K562 (cell line): ENCODE data around the gene RNF115. TPM values are rescaled to one million over a fixed set of nuclear protein-coding genes. Genes with fewer than 3 reads are reported as not detected.

Experiments used
- CXXC5 ChIP-seq: fragments of 250-450 bp; sonication (Bioruptor Pico); IDR thresholded peaks from 2 replicates; pipeline ENCODE4 v1.8.0; 2022; ENCODE audit warnings: inconsistent platforms, mild to moderate bottlenecking, moderate library complexity
- HMG20B ChIP-seq: fragments of 250-450 bp; sonication (Bioruptor Pico); IDR thresholded peaks from 2 replicates; pipeline ENCODE4 v1.5.0; 2021; ENCODE audit warnings: mild to moderate bottlenecking
- JUND ChIP-seq, 2 experiments: IDR thresholded peaks; 2 replicates in 1 of 2; 3 replicates in 1 of 2; pipeline ENCODE4 v1.6.1; 2011; ENCODE audit warnings: borderline replicate concordance in 2 of 2, low read depth in 2 of 2, low read length in 2 of 2, improper control_type of control experiment in 1 of 2, missing biosample characterization in 1 of 2, missing genetic modification characterization in 1 of 2, missing genetic modification reagents in 1 of 2
- MCM3 ChIP-seq: fragments of 450-650 bp; IDR thresholded peaks from 2 replicates; pipeline ENCODE4 v1.6.1; 2016
- NFYB ChIP-seq: IDR thresholded peaks from 2 replicates; pipeline ENCODE4 v1.6.1; 2011; ENCODE audit warnings: mild to moderate bottlenecking, moderate library complexity; ENCODE audit not compliant: insufficient read length; ENCODE audit errors: extremely low read depth
- NR4A1 ChIP-seq, 2 experiments: fragments of 250-450 bp in 1 of 2; fragments of 450-650 bp in 1 of 2; sonication (Bioruptor Pico) in 1 of 2; IDR thresholded peaks; 2 replicates each; pipeline versions ENCODE4 v1.4.0 to v1.6.1; 2016 to 2020; ENCODE audit warnings: mild to moderate bottlenecking in 2 of 2, missing compliant biosample characterization in 1 of 2, missing genetic modification characterization in 1 of 2, moderate library complexity in 1 of 2
- TAF1 ChIP-seq: IDR thresholded peaks from 2 replicates; pipeline ENCODE4 v1.6.1; 2011; ENCODE audit warnings: mild to moderate bottlenecking, low read length, moderate library complexity; ENCODE audit not compliant: insufficient read depth, control insufficient read depth, severe bottlenecking; ENCODE audit errors: extremely low read depth
- ZNF778 ChIP-seq: fragments of 450-650 bp; formaldehyde crosslinking; IDR thresholded peaks from 2 replicates; pipeline ENCODE4 v1.4.0; 2020; ENCODE audit warnings: mild to moderate bottlenecking, moderate library complexity
- ZNF830 ChIP-seq: fragments of 250-450 bp; sonication (Bioruptor Pico); IDR thresholded peaks from 2 replicates; pipeline ENCODE4 v1.5.0; 2021; ENCODE audit warnings: mild to moderate bottlenecking
- ZZZ3 ChIP-seq: fragments of 450-650 bp; IDR thresholded peaks from 2 replicates; pipeline ENCODE4 v1.6.1; 2016; ENCODE audit warnings: antibody characterized with exemption, mild to moderate bottlenecking, moderate library complexity
- polyA plus RNA-seq, 8 experiments: library from polyadenylated mRNA; depleted of rRNA in 4 of 8; stranded (reverse) in 5 of 8; unstranded in 3 of 8; fragments of >200 nt; fragmentation: Nextera tagmentation in 2 of 8; fragmentation: Illumina TruSeq in 1 of 8; extraction: Ambion mirVana in 2 of 8; extraction: Trizol in 1 of 8; gene quantifications; 2 replicates each; pipeline versions ENCODE4 v1.2.1 to v1.2.3, GENCODE V29; 2011 to 2014; ENCODE audit warnings: inconsistent platforms in 1 of 8, missing spikeins in 1 of 8
- total RNA-seq, 7 experiments: library from RNA; depleted of rRNA in 6 of 7; stranded (reverse); fragments of >200 nt in 6 of 7; fragmentation: Illumina TruSeq in 2 of 7; extraction: Trizol in 2 of 7; gene quantifications; 2 replicates each; pipeline versions ENCODE4 v1.2.1 to v1.2.3, GENCODE V29; 2011 to 2021; ENCODE audit warnings: low replicate concordance in 1 of 7
- TF ChIP-seq, protein P1 (sequence below): fragments of 450-650 bp; formaldehyde crosslinking; conservative IDR thresholded peaks from 2 replicates; pipeline ENCODE4 v1.4.0; 2022; ENCODE audit warnings: mild to moderate bottlenecking, missing genetic modification characterization
- TF ChIP-seq, protein P2 (sequence below): fragments of 450-650 bp; formaldehyde crosslinking; IDR thresholded peaks from 2 replicates; pipeline ENCODE4 v1.4.0; 2020; ENCODE audit warnings: mild to moderate bottlenecking, moderate library complexity
- TF ChIP-seq, protein P3 (sequence below), 2 experiments: fragments of 450-650 bp; IDR thresholded peaks; 2 replicates each; pipeline ENCODE4 v1.6.1; 2018; ENCODE audit warnings: mild to moderate bottlenecking in 2 of 2, low read depth in 1 of 2; ENCODE audit not compliant: partially characterized antibody in 2 of 2
- TF ChIP-seq, protein P4 (sequence below): fragments of 200-800 bp; sonication (Bioruptor generic); IDR thresholded peaks from 2 replicates; pipeline ENCODE4 v1.6.1; 2017; ENCODE audit warnings: missing genetic modification characterization, missing compliant biosample characterization
- TF ChIP-seq, protein P5 (sequence below): fragments of 450-650 bp; IDR thresholded peaks from 2 replicates; pipeline ENCODE4 v1.6.1; 2016; ENCODE audit warnings: antibody characterized with exemption

The RNF115 gene
- total and polyA plus RNA-seq, 9 of the 15 experiments (the other 6 are each of a cell fraction or from before 2014, with no cell fraction given), result 1.9 to 14.3 (median 9.5) TPM

DNA sequence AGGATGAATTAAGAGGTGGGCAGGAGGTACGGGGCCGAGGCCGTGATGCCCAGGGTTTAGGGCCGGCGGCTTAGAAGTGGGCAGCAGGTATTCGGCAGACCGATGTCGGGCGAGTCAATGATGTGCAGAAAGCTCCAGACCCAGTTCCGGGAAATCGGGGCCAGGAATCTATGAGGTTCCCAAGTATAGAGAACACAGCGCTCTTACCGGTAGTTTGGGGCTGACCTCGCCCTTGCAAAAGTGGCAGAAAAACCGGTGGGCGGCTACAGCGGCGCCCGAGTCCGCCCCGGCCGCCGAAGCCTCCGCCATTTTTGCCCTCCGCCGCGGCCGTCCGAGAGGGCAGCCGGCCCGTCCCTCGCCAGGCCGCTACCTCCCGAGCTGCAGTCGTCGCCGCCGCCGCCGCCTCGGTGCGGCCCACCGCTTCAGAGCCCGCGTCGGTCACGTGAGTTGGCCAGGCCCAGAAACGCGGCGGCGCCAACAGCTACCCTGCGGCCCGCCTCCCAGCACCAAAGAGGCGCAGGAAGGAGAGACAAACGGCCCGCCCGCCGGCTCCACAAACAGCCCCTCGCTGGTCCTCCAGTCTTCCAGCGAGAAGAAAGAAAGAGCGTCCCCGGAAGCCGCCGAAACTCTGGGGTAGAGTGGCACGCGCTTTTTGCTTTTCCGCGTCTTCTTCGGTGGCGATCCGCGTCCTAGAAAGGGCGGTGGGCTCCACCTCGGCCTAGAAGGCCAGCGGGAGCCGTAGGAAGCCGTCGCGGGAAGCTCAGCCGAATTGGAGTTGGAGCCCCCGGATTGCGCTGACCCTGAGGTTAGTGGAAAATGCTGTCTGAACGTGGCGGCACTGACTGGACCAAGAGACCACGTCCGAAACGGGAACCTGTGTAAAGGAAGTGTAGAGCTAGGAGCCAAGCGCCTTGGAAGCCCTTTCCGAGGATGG lies at the start of gene RNF115, which contains the start of gene POLR3C (continued):
- TF ChIP-seq JUND (IDR thresholded peaks at IDR 0.05; ENCODE audit: borderline replicate concordance, low read depth, low read length) (peak; percentile 34; the same call in 1 of the 2 replicates), JUND (tag; IDR thresholded peaks at IDR 0.05; ENCODE audit: borderline replicate concordance, low read depth, low read length) (no peak), MCM3 (no peak), NFYB (no peak), CXXC5 (CRISPR knock-in tag) (peak; percentile 95), ZZZ3 (peak; percentile 78; the same call in 1 of the 2 replicates), HMG20B (CRISPR knock-in tag) (no peak), ZNF830 (CRISPR knock-in tag) (0 out of 2 replicates have a peak, but pooled peaks have one; percentile 42), NR4A1 (CRISPR knock-in tag; IDR thresholded peaks at IDR 0.05) (no peak), NR4A1 (tag; IDR thresholded peaks at IDR 0.05) (peak; percentile 66; the same call in 1 of the 2 replicates), ZNF778 (no peak), TAF1 (peak; percentile 89)
- TF ChIP-seq, protein P1, sequence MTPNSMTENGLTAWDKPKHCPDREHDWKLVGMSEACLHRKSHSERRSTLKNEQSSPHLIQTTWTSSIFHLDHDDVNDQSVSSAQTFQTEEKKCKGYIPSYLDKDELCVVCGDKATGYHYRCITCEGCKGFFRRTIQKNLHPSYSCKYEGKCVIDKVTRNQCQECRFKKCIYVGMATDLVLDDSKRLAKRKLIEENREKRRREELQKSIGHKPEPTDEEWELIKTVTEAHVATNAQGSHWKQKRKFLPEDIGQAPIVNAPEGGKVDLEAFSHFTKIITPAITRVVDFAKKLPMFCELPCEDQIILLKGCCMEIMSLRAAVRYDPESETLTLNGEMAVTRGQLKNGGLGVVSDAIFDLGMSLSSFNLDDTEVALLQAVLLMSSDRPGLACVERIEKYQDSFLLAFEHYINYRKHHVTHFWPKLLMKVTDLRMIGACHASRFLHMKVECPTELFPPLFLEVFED (CRISPR knock-in tag), result no peak
- TF ChIP-seq, protein P2, sequence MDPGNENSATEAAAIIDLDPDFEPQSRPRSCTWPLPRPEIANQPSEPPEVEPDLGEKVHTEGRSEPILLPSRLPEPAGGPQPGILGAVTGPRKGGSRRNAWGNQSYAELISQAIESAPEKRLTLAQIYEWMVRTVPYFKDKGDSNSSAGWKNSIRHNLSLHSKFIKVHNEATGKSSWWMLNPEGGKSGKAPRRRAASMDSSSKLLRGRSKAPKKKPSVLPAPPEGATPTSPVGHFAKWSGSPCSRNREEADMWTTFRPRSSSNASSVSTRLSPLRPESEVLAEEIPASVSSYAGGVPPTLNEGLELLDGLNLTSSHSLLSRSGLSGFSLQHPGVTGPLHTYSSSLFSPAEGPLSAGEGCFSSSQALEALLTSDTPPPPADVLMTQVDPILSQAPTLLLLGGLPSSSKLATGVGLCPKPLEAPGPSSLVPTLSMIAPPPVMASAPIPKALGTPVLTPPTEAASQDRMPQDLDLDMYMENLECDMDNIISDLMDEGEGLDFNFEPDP (CRISPR knock-in tag), result no peak
- TF ChIP-seq, protein P3, sequence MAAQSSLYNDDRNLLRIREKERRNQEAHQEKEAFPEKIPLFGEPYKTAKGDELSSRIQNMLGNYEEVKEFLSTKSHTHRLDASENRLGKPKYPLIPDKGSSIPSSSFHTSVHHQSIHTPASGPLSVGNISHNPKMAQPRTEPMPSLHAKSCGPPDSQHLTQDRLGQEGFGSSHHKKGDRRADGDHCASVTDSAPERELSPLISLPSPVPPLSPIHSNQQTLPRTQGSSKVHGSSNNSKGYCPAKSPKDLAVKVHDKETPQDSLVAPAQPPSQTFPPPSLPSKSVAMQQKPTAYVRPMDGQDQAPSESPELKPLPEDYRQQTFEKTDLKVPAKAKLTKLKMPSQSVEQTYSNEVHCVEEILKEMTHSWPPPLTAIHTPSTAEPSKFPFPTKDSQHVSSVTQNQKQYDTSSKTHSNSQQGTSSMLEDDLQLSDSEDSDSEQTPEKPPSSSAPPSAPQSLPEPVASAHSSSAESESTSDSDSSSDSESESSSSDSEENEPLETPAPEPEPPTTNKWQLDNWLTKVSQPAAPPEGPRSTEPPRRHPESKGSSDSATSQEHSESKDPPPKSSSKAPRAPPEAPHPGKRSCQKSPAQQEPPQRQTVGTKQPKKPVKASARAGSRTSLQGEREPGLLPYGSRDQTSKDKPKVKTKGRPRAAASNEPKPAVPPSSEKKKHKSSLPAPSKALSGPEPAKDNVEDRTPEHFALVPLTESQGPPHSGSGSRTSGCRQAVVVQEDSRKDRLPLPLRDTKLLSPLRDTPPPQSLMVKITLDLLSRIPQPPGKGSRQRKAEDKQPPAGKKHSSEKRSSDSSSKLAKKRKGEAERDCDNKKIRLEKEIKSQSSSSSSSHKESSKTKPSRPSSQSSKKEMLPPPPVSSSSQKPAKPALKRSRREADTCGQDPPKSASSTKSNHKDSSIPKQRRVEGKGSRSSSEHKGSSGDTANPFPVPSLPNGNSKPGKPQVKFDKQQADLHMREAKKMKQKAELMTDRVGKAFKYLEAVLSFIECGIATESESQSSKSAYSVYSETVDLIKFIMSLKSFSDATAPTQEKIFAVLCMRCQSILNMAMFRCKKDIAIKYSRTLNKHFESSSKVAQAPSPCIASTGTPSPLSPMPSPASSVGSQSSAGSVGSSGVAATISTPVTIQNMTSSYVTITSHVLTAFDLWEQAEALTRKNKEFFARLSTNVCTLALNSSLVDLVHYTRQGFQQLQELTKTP (IDR thresholded peaks at IDR 0.05; ENCODE audit: low read depth in 1 of 2, partially characterized antibody in 2 of 2), result peak in 1 of 2 experiments; percentile 51
- TF ChIP-seq, protein P4, sequence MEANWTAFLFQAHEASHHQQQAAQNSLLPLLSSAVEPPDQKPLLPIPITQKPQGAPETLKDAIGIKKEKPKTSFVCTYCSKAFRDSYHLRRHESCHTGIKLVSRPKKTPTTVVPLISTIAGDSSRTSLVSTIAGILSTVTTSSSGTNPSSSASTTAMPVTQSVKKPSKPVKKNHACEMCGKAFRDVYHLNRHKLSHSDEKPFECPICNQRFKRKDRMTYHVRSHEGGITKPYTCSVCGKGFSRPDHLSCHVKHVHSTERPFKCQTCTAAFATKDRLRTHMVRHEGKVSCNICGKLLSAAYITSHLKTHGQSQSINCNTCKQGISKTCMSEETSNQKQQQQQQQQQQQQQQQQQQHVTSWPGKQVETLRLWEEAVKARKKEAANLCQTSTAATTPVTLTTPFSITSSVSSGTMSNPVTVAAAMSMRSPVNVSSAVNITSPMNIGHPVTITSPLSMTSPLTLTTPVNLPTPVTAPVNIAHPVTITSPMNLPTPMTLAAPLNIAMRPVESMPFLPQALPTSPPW (CRISPR knock-in tag), result no peak
- TF ChIP-seq, protein P5, sequence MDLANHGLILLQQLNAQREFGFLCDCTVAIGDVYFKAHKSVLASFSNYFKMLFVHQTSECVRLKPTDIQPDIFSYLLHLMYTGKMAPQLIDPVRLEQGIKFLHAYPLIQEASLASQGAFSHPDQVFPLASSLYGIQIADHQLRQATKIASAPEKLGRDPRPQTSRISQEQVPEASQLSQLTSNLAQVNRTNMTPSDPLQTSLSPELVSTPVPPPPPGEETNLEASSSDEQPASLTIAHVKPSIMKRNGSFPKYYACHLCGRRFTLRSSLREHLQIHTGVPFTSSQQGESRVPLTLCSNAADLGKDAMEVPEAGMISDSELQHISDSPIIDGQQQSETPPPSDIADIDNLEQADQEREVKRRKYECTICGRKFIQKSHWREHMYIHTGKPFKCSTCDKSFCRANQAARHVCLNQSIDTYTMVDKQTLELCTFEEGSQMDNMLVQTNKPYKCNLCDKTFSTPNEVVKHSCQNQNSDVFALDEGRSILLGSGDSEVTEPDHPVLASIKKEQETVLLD, result no peak
